GM13977 (cell line): Measurements from ENCODE around the gene TBC1D16.

Source experiments
- DNase-seq: peaks from one replicate; pipeline ENCODE4 v3.0.0; 2012; ENCODE audit warnings: low spot score
- in situ Hi-C: fragments of 300-500 bp; cut with MboI; formaldehyde crosslinking; loops from one replicate; pipeline ENCODE4 v1.12.0; 2022; ENCODE audit warnings: low sequenced_read_pairs, low pct_unique_long_range_greater_than_20kb, mixed read lengths, inconsistent platforms; ENCODE audit not compliant: unreplicated experiment
- TF ChIP-seq, protein P1 (sequence below): IDR thresholded peaks from 2 replicates; pipeline ENCODE4 v1.5.1; 2012; ENCODE audit warnings: mild to moderate bottlenecking, control low read depth; ENCODE audit not compliant: insufficient read depth; ENCODE audit errors: extremely low read depth, missing control alignments

The TBC1D16 gene

GRCh38 chr17:79925242-79925957 lies 110.3 kb downstream of the TBC1D16 start:
- no peak for DNase-seq
- TF ChIP-seq, protein P1, sequence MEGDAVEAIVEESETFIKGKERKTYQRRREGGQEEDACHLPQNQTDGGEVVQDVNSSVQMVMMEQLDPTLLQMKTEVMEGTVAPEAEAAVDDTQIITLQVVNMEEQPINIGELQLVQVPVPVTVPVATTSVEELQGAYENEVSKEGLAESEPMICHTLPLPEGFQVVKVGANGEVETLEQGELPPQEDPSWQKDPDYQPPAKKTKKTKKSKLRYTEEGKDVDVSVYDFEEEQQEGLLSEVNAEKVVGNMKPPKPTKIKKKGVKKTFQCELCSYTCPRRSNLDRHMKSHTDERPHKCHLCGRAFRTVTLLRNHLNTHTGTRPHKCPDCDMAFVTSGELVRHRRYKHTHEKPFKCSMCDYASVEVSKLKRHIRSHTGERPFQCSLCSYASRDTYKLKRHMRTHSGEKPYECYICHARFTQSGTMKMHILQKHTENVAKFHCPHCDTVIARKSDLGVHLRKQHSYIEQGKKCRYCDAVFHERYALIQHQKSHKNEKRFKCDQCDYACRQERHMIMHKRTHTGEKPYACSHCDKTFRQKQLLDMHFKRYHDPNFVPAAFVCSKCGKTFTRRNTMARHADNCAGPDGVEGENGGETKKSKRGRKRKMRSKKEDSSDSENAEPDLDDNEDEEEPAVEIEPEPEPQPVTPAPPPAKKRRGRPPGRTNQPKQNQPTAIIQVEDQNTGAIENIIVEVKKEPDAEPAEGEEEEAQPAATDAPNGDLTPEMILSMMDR = no peak
- in situ Hi-C loops = no loop called here

GRCh38 chr17:79924639-79924976 lies 111.1 kb downstream of the TBC1D16 start:
- no peak for DNase-seq
- TF ChIP-seq, protein P1 = no peak
- in situ Hi-C loops = no loop called here

- TF ChIP-seq, protein P1 = peak; percentile 51
- peak; percentile 66 for DNase-seq
- in situ Hi-C loops = no loop called here
These were observed 111.6 kb downstream of the TBC1D16 start for GRCh38 chr17:79923974-79924638.

DNA sequence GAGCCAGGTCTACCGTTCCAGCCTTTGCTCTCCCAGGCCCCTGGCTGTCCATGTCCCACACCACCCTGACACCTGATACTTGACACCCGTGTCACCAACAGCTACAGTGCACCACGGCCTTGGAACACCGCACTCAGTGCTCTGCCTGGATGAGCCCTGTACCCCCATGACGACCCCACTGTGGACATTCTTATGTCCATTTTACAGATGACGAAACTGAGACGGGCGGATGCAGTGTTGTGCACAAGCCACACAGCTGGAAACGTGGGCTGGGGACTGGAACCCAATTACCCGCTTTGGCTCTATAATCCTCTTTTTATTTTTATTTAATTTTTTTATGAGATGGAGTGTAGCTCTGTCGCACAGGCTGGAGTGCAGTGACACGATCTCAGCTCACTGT lies 112.9 kb downstream of the TBC1D16 start:
- TF ChIP-seq, protein P1 = no peak
- no peak for DNase-seq
- in situ Hi-C loops = no loop called here

DNA sequence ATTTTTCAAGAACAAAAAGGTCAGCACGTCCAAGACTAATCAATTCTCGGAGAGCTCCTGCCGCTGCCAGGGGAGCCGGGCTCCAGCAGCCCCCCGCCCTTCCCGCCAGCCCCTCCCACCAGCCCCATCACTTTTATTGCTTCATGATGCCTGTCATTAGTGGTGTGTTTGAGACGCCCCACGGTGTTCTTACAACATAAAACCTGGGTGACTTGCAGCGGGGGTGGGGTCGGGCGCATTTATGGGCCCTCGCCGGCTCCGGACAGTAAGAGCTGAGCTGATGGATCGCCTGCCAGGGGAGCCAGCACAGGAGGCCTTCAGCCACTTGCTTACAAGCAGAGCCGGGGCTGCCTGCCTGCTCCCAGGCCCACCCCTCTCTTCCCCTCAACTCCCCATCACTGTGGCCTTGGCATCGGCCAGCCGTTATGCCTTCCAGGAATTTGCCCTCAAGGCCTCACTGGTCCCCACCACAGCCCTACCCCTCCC lies 113.5 kb downstream of the TBC1D16 start:
- DNase-seq = no peak
- in situ Hi-C loops = no loop called here
- TF ChIP-seq, protein P1 = no peak

DNA sequence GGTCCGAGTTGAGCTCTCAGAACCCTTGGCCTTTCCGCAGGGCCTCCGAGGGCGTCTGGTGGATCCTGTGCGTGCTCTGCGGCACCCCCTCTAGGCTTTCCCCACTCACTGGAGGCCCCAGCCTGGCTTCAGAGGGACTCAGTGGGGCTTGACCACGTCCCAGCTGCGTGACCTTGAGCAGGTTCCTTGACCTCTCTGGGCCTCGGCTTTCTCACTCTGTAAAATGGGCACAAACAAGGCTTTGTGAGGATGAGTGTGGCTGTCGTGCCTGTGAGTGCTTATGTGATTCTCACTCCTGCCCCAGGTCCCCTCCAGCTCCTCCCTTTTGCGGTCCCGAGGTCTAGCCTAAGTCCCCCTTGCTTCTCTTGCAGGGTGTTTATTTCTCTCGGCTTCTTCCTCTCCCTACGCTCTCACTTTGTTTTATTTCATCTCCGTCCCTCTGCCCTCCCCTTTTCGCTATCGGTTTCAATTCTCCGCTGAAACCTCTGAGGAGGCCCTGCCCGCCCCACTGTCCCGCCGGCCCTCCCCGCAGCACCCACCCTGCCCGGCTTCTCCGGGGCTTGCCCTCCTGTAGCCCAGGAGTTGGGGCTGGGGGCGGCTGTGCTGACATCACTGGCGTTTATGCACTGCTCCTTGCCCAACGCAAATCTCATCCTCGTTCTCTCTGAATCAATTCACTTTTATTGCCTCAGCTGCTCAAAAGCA lies 114.1 kb downstream of the TBC1D16 start:
- in situ Hi-C loops = no loop called here
- TF ChIP-seq, protein P1 = no peak
- DNase-seq = no peak
